Stimulated activated CD4-positive, alpha-beta T cell treated with anti-CD3 and anti-CD28 coated beads, Interleukin-4, amount 100 ng/mL, for 48 hours (primary cell): ENCODE results near the gene BRI3BP.
"Not testable (repeated sequence)": the region's sequence is repeated elsewhere in the genome, so short reads cannot be mapped to it uniquely, and the experiment has no call there.

Experiments used
- DNase-seq, 2 donors: peaks; one replicate each; pipeline ENCODE4 v3.0.0-alpha.2; 2020; ENCODE audit warnings: low read depth in 2 of 2

The BRI3BP gene

DNA sequence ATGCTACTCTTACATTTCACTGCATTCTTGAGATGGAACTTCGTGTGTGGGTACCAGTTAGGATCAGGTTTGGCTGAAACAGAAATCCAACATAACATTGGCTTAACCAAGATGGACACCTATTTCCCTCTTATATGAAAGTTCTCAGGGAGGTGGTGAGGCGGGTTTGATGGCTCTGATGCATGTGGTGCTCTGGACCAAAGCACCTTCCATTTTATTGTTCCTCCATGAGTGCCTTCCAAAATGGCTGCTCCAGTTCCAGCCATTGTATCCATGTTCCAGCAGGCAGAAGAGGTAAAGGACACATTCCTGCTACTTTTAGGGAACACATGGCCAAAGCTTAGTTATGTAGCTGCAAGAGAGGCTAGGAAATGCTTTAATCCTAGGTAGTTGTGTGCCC is 29.6 kb downstream of the BRI3BP start:
- DNase-seq, result no peak

DNA sequence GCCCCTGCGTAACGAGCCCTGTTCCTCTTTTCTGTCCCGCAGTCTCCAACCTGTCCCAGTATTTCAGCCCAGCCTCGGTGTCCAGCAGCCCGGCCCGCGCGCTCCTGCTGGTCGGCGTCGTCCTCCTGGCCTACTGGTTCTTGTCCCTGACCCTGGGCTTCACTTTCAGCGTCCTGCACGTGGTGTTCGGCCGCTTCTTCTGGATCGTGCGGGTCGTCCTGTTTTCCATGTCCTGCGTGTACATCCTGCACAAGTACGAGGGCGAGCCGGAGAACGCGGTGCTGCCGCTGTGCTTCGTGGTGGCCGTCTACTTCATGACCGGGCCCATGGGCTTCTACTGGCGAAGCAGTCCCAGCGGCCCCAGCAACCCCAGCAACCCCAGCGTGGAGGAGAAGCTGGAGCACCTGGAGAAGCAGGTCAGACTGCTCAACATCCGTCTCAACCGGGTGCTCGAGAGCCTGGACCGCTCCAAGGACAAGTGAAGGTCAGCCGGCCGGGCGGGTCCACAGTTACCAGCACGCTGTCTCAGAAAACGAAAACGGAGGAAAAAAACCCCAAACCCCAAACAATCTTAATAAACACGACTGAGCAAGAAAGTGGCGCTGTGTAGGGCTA is 31.6 kb downstream of the BRI3BP start:
- DNase-seq, result no peak

DNA sequence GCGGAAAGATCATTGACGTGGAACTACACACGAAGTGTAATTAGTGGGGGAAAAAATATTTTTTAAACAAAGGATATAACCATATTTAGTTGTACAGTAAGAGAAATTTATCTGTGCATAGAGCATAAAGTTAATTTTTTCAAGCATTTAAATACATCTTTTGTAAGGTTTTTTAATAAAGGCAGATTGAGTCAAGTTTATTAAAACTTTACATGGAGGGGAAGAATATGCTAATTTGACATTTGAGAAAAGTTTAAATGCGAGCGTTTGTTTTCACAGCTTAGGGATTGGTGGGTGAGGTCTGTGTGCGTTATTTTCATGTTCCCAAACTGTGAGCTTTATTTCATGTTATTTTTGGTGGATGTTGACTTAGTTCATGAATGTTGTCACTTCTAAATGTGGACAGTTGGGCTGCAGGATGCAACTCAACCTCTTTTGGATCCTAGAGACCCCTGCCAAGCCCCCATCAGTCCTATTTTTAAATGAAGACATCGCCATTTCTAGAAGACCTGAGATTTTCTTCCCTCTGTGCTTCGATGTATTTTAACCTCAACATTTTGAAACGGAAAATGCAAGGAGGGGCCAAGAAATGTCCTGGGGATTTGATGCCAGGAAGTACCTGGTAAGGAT is 32.3 kb downstream of the BRI3BP start:
- DNase-seq, result no peak

DNA sequence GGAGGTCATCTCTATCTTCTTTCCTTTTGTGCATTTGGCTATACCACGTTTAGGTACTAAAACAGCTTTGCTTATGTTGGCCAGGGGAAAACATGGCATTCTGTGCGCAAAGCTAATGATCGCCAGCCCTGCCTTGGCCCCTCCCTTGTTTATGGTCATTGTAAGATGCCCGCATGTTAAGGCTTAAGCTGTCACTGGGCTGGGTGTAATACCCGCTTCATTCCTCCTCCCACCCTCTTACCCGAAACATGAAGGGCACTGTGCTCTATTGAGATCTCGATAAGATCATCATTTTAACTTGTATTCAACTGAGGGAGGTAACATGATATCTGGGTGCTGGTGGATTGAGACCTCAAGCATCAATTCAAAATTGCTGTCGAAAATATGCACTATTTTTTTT is 34.7 kb downstream of the BRI3BP start:
- DNase-seq, result no peak

DNA sequence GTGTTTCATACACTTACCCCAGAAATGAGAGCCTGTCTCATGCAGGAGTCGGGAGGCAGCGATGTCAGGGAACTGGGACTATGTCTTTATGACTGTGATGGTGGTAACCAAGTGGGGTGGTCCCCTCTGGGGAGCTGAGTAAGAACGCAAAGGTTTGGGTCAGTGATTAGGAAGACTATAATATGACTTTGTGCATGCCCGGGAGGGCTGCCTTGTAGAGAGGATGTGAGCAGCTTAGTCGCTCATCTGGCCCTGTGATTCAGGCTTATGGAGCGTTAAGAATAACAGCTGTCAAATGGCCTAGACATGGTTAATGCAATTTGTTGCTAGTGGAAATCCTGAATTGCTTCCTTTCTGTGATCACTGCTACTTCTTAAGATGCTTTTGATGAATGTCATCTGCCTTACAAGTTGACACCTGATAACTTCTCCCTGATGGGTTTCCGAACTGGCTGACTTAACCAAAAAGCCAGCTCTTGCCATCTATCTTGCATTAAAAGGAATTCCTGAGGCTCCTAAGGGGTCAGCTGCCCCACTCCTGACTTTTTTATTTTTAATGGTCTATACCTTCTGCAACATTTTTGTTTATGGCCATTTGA is 36.4 kb downstream of the BRI3BP start:
- DNase-seq, result no peak

DNA sequence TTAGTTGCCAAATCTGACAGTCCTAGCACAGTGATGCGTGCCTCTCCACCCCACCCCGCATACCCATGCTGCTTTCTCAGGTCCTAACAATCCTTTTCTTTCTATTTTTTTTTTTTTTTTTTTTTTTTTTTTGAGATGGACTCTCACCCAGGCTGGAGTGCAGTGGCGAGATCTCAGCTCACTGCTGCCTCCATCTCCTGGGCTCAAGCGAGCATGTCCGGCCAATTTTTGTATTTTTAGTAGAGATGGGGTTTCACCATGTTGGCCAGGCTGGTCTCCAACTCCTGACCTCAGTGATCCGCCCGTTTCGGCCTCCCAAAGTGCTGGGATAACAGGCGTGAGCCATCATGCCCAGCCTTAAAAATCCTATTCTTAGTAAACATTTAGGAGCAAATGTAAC is 38.0 kb downstream of the BRI3BP start:
- not testable (repeated sequence) for DNase-seq

DNA sequence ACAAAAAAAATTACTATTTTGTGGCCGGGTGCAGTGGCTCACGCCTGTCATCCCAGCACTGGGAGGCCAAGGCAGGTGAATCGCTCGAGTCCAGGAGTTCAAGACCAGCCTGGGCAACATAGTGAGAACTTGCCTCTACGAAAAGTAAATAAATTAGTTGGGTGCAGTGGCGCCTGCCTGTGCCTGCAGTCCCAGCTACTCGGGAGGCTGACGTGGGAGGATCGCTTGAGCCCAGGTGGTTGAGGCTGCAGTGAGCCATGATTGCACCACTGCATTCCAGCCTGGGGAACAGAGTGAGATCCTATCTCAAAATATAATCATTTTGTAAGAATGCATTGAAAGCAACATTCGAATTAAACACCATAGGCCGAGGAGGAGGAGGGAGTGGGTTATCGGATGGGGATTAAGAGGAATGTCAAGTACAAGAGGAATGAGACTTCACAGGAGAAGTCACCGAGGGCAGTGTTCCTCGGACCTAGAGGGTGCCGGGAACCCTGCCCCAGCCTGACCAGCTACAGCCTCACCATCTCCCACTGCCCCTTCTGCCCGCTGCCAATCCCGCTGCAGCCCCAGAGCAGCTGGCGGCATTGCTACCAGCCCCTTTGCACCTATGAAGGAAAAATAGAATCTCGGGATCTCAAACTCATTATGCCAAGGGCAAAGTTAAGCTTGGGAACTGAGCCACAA is 39.2 kb downstream of the BRI3BP start:
- DNase-seq, result no peak

DNA sequence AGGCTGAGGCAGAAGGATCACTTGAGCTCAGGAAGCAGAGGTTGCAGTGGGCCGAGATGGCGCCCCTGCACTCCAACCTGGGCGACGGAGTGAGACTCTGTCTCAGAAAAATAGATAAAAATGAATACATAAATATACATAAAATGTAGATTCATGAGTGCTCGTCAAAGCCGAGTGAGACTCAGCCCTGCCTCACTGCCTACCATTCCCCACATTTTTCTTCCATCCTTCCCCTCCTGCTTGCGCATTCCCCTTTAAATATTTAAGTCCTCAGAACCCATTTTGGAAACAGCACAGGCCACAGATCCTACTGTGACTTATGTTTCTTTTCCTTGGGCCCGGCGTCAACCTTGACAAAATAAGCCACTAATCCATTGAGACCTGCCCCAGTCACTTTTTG is 39.8 kb downstream of the BRI3BP start:
- DNase-seq, result no peak

DNA sequence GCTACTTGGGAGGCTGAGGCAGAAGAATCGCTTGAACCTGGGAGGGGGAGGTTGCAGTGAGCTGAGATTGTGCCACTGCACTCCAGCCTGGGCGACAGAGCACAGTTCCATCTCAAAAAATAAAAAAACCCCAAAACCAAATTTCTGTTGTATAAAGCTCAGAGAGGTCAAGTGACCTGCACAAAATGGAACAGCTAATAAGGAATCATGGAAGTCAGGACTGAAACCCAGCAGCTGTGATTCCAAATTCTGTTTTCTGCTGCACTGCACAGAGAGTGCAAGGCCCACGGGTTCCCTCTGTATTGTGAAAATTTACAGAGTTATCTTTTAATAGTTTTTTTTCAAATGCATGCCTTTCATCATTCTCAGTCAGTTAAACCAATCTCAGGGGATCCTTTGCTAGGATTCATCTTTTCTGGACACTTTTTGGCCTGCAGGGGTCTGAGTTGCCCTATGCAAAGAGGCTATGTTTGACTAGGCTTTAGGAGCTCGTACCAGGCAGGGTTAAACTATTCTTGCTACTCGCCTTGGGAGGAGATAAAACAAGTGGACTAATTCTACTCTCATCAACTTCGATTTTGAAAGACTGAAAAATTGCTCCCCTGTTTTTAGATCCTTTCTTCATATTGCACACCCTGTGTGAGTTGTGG is 45.7 kb downstream of the BRI3BP start:
- DNase-seq, result no peak

DNA sequence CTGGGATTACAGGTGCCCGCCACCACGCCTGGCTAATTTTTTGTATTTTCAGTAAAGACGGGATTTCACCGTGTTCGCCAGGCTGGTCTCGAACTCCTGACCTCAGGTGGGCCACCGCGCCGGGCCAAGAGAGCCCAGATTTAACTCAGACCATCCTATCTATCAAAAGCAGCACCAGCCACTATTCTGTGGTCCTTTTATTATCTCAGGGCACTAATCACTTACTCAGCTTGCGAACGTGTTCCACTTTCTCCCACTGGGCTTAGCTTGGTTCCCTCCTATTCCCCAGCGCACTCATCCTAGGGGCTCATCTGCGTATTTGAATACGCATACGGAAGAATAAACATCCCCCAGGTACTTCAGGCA is 55.6 kb downstream of the BRI3BP start:
- DNase-seq, result no peak

DNA sequence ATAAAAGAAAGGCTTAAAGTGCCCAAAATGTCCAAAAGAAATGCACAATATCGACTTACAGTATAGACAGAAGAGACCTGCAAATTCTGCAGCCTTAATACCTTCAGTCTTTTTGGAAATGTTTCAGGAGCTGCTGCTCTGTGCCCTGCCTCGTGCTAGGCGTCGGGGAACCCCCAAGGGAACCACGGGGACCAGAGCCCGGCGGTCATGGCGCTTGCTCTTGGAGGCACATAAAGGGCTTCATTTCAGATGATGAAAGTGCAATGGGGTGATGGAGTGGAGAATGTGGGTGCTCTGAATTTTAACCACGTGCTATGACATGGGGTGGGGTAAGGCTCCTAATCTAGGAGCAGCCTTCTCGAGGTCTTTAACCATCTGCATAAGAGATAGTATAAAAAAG is 57.0 kb downstream of the BRI3BP start:
- DNase-seq, result no peak

DNA sequence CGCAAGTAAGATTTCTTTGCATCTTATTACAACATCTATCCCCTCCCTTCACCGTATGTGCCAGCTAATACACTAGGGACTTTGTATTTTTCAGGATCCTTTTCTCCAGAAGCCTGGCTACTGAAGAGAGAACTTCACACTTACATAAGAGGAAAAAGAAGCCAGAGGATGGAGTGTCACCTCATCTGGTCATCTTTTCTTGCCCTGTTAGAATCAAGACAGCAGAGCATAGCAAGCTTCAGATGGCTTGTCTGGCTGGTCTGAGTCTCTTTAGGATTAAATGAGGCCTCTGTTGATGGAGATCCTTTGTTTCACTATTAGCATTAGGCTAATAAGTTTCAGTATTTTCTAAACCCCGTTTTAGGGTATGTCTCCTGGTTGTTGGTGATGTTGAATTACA is 57.4 kb downstream of the BRI3BP start:
- DNase-seq, result no peak

DNA sequence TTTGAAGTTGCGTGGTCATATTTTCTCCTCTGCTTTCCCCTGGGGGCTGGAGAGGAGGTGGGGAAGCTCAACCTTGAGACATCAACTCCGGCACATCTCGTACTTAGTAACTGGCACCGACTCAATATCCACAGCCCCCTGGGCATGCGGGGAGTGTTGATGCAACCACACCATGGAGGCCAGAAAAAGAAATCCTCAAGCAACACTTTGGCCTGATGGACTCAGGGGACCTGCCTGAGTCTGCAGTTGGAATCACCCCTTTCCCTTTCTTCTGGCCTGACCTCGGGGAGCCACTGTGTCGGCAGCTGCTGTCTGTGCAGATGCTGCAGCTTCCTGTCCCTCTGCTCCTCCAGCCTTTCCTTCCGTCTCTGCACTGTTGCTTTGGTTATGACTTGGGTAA is 60.4 kb downstream of the BRI3BP start:
- DNase-seq, result no peak

DNA sequence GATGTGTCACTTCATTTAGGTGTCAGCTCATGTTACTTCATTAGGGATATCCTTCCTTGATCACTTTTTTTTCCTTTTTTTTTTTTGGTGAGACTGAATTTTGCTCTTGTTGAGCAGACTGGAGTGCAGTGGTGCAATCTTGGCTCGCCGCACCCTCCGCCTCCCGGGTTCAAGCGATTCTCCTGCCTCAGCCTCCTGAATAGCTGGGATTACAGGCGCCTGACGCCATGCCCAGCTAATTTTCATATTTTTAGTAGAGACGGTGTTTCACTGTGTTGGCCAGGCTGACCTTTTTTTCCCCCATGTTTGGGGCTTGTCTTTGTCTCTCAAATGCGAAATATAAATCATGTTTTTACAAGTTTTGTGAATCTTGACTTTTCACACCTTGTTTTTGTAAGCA is 62.1 kb downstream of the BRI3BP start:
- no peak for DNase-seq

DNA sequence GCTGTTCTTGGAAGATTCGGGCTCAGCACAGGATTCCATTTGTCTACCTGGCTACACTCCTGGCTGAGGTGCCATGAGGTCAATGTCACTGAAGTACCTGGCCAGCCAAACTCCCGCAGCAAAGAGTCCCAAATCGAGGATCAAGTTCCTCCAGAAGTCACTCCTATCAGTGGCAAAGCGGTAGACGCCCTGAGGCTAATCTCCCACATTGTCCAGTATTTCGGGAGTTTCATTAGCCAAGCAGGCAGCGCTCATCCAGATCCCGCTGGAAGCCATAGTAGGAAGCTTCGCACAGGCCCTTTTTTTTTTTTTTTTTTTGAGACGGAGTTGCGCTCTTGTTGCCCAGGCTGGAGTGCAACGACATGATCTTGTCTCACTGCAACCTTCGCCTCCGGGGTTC is 62.9 kb downstream of the BRI3BP start:
- no peak for DNase-seq

DNA sequence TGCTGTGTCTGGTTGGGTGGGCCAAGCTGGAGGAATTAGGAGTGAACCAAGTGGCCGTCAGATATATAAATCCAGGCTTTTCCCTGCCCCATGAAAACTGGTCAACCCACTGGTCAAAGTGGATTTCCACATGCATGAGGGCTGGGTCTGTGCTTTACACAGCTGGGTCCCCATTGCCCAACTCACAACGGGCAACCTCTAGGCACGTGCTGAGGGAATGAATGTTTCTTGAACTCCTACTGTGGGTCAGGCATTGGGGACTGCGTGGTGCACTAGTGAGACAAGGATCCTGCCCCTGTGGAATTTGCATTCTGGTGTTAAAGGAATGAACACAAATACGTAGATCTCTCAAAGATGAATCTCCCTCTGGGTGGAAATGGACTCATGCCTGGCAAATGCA is 64.3 kb downstream of the BRI3BP start:
- no peak for DNase-seq

DNA sequence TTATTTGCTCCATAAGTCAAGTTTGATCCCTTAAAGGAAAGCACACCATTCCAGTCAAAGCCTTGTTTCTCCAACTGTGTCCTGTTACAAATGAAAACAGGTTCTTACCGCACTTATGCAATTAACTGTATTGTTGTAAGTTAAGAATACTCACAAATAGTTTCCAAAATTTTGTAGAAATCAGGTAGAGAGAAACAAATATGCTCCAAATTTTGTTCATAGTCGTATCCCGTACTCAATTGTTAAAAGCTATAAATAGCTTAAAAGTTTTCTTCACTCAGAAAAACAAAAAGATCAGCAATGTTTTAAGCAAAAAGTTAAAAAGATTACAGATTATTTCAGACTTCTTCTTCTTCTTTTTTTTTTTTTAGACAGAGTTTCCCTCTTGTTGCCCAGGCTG is 67.8 kb downstream of the BRI3BP start:
- no peak for DNase-seq

DNA sequence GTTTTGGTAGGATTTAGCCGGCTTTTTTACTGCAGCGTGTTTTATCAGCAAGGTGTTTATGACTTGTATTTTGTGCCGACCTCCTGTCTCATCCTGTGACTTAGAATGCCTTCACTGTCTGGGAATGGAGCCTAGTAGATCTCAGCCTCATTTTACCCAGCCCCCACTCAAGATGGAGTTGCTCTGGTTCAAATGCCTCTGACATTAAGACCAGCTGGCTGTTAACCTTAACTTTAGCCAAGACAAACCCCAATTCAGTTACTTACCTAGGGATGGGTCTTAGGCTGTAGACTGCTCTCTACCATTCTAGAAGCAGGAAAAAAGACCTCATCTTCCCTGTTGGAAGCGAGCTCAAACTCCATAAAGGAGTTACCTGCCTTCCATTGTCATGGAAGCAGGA is 70.1 kb downstream of the BRI3BP start:
- DNase-seq, result not testable (repeated sequence)

DNA sequence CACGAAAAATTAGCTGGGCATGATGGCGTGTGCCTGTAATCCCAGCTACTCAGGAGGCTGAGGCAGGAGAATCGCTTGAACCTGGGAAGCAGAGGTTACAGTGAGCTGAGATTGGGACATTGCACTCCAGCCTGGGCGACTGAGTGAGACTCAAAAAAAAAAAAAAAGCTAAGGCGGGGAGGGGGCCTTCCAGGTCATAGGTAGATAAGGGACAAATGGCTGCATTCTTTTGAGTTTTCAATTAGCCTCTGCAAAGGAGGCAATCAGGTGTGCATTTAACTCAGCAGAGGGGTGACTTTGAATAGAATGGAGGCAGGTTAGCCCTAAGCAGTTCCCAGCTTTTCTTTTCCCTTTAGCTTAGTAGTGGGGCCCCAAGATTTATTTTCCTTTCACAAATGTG is 71.0 kb downstream of the BRI3BP start:
- no peak for DNase-seq

DNA sequence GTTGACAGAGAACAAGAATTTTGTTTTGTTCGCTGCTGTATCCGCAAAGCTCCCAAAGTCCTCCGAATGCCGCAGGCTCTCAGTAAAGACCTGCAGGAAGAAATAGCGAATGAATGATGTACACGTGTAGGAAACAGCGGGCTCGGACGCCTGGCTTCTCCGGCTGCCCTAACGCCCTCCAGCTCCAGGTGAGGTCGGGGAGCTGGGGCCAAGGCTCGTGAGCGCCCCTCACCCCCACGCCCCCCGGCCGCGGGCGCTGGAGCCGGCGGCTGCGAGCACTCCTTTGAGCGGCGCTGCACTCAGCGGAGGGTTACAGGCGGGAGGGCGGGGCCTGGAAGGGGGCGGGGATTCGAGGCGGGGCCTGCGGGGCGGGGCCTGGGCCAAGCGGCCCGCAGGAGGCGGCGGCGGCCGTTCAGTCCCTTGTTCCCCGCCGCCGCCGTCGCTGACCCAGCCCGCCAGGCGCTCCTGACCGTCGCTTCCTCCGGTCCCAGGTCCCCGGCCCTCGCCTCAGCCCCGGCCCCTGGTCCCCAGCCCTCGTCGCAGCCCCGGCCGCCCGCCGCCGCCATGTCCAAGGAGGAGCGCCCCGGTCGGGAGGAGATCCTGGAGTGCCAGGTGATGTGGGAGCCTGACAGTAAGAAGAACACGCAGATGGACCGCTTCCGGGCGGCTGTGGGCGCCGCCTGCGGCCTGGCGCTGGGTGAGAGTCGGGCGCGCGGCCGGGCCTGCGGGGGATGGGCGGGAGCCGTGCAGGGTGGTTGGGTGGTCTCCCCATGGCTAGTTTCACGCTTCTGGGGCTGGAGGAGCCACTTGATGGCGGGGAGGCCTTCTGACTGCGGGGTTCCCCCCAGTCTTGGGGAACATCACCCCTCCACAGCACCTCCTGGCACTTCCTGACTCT is 71.8 kb downstream of the BRI3BP start, which contains the start of gene AACS:
AACS (plus strand) TSS at position 415 of the 898 bp plus-strand sequence; CDS start at position 565, 150 bp downstream.
- DNase-seq, result peak; percentile 72 to 82

DNA sequence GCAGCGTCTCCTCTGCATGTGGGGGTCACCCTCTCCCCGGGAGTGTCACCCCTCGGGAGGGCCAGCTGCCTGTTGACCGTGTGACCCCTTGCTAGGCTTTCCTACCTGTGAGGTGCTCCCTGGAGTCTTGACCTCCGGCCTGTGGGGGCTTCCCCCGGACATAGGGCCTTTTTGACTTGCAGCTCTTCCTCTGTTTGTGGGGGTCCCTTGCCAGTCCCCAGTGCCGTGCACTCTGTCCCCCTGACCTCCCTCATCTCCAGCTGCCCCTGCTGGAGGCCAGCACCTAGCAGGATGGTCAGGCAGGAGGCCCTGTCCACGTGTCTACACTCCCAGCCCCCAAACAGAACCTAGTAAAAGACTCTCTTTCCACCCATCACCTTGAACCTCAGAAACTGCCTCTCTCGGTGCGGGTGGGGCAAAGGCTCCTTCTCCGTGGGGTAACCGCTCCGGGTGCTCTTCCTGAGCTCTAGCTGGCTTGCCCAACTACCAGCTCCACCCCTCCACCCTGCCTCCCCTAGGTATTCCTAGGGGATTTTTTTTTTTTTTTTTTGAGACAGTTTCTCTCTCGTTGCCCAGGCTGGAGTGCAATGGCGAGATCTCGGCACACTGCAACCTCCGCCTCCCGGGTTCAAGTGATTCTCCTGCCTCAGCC is 72.6 kb downstream of the BRI3BP start:
- no peak for DNase-seq
